Suprapubic skin (tissue), 4 donors: ENCODE data around the gene KREMEN1.

Experiments used
- EP300 ChIP-seq: sonication (generic); formaldehyde crosslinking; IDR thresholded peaks from one replicate; pipeline ENCODE4 v1.6.1; 2017; ENCODE audit warnings: antibody characterized with exemption
- POLR2A ChIP-seq, 2 donors: fragments of 450-650 bp; IDR thresholded peaks; one replicate each; pipeline ENCODE4 v1.6.1; 2017; ENCODE audit warnings: antibody characterized with exemption in 2 of 2, mild to moderate bottlenecking in 2 of 2, moderate library complexity in 2 of 2
- POLR2AphosphoS5 ChIP-seq, 3 donors: sonication (generic); formaldehyde crosslinking; IDR thresholded peaks; one replicate each; pipeline ENCODE4 v1.6.1; 2017; ENCODE audit warnings: antibody characterized with exemption in 3 of 3
- TF ChIP-seq, protein P1 (sequence below), 2 donors: fragments of 200-600 bp in 1 of 2; fragments of 450-650 bp in 1 of 2; sonication (generic) in 1 of 2; IDR thresholded peaks; one replicate each; pipeline ENCODE4 v1.5.1; 2016 to 2019; ENCODE audit warnings: antibody characterized with exemption in 2 of 2, mild to moderate bottlenecking in 1 of 2, moderate library complexity in 1 of 2

DNA sequence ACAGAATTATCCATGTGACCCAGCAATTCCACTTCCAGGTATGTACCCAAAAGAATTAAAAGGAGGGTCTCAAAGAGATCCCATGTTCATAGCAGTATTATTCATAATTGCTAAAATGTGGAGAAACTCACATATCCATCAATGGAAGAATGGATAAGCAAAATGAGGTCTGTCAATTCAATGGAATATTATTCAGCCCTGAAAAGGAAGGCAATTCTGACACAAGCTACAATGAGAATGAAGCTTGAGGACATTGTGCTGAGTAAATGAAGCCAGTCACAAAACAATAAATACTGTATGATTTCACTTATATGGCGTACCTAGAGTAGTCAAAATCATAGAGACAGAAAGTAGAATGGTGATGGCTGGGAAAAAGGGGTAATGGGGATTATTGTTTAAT, 113.5 kb downstream of the KREMEN1 start:
- TF ChIP-seq POLR2A (IDR thresholded peaks at IDR 0.05) (no peak), EP300 (no peak), POLR2AphosphoS5 (IDR thresholded peaks at IDR 0.05) (no peak)
- TF ChIP-seq, protein P1, sequence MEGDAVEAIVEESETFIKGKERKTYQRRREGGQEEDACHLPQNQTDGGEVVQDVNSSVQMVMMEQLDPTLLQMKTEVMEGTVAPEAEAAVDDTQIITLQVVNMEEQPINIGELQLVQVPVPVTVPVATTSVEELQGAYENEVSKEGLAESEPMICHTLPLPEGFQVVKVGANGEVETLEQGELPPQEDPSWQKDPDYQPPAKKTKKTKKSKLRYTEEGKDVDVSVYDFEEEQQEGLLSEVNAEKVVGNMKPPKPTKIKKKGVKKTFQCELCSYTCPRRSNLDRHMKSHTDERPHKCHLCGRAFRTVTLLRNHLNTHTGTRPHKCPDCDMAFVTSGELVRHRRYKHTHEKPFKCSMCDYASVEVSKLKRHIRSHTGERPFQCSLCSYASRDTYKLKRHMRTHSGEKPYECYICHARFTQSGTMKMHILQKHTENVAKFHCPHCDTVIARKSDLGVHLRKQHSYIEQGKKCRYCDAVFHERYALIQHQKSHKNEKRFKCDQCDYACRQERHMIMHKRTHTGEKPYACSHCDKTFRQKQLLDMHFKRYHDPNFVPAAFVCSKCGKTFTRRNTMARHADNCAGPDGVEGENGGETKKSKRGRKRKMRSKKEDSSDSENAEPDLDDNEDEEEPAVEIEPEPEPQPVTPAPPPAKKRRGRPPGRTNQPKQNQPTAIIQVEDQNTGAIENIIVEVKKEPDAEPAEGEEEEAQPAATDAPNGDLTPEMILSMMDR (IDR thresholded peaks at IDR 0.05) = no peak
